Loucy (cell line): ENCODE data around the gene DOCK9.

Source experiments
- EZH2phosphoT487 ChIP-seq: fragments of 200-600 bp; IDR thresholded peaks from 2 replicates; pipeline ENCODE4 v1.6.1; 2018; ENCODE audit warnings: antibody characterized with exemption, mild to moderate bottlenecking, moderate library complexity, borderline replicate concordance
- TF ChIP-seq, protein P1 (sequence below): fragments of 200-600 bp; sonication (generic); conservative IDR thresholded peaks from 2 replicates; pipeline ENCODE4 v1.5.1; 2014; ENCODE audit warnings: mild to moderate bottlenecking, antibody characterized with exemption, low read length

DNA sequence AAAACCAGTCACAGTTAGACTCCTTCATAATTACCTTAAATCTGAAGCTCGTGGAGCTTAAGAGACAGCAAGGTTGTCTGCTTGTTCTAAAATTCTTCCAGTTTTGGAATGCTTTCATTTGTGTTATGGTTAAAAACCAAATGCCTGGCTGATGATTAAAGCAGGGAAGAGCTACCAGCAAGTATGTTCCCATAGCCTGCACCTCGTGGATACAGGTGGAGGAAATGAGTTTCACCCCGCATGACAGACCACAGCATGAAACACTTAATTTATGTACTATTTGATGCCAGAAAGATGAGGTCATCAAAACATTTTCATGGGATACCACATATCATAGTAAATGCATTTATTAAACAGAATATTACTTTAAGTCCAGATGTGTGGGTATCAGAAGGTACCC lies 416 bp upstream of the DOCK9 start:
- TF ChIP-seq, protein P1, sequence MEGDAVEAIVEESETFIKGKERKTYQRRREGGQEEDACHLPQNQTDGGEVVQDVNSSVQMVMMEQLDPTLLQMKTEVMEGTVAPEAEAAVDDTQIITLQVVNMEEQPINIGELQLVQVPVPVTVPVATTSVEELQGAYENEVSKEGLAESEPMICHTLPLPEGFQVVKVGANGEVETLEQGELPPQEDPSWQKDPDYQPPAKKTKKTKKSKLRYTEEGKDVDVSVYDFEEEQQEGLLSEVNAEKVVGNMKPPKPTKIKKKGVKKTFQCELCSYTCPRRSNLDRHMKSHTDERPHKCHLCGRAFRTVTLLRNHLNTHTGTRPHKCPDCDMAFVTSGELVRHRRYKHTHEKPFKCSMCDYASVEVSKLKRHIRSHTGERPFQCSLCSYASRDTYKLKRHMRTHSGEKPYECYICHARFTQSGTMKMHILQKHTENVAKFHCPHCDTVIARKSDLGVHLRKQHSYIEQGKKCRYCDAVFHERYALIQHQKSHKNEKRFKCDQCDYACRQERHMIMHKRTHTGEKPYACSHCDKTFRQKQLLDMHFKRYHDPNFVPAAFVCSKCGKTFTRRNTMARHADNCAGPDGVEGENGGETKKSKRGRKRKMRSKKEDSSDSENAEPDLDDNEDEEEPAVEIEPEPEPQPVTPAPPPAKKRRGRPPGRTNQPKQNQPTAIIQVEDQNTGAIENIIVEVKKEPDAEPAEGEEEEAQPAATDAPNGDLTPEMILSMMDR: no peak
- TF ChIP-seq EZH2phosphoT487: no peak
